DOHH2 (cell line): ENCODE data around the gene MISP.

Source experiments
- H3F3A ChIP-seq: fragments of 200-600 bp; sonication (generic), shearing (Covaris generic); 2 replicates; pipeline ENCODE4 v1.6.0; 2016; ENCODE audit warnings: antibody characterized with exemption, mild to moderate bottlenecking; ENCODE audit not compliant: control insufficient read depth, insufficient read depth
- H3K27ac ChIP-seq: fragments of 200-600 bp; sonication (generic); 2 replicates; pipeline ENCODE4 v1.5.1; 2014; ENCODE audit warnings: low read depth, mild to moderate bottlenecking, low read length, moderate library complexity
- H3K27me3 ChIP-seq: fragments of 200-600 bp; sonication (generic); 2 replicates; pipeline ENCODE4 v1.6.1; 2014; ENCODE audit warnings: mild to moderate bottlenecking, low read length, mixed read lengths; ENCODE audit not compliant: control insufficient read depth
- H3K36me3 ChIP-seq: fragments of 200-600 bp; sonication (generic); 2 replicates; pipeline ENCODE4 v1.6.1; 2014; ENCODE audit warnings: mild to moderate bottlenecking, low read length, moderate library complexity, mixed read lengths; ENCODE audit not compliant: control insufficient read depth
- H3K4me1 ChIP-seq: fragments of 200-600 bp; sonication (generic); 2 replicates; pipeline ENCODE4 v1.6.1; 2014; ENCODE audit warnings: mild to moderate bottlenecking, low read length, mixed read lengths; ENCODE audit not compliant: control insufficient read depth
- H3K4me2 ChIP-seq: fragments of 200-600 bp; sonication (generic); 2 replicates; pipeline ENCODE4 v1.6.0; 2014; ENCODE audit warnings: mild to moderate bottlenecking, low read length, moderate library complexity
- H3K4me3 ChIP-seq: fragments of 200-600 bp; sonication (generic); 2 replicates; pipeline ENCODE4 v1.5.1; 2014; ENCODE audit warnings: mild to moderate bottlenecking, low read length, mixed read lengths
- H3K79me2 ChIP-seq: fragments of 200-600 bp; sonication (generic); 2 replicates; pipeline ENCODE4 v1.6.1; 2014; ENCODE audit warnings: mild to moderate bottlenecking, low read length, mixed read lengths; ENCODE audit not compliant: control insufficient read depth
- H3K9me2 ChIP-seq: fragments of 200-600 bp; sonication (generic); replicated peaks from 2 replicates; pipeline ENCODE4 v1.6.1; 2014; ENCODE audit warnings: mild to moderate bottlenecking, low read length, mixed read lengths; ENCODE audit not compliant: control insufficient read depth
- H3K9me3 ChIP-seq: fragments of 200-600 bp; sonication (generic); 2 replicates; pipeline ENCODE4 v1.6.1; 2014; ENCODE audit warnings: antibody characterized with exemption, low read length, mixed read lengths; ENCODE audit not compliant: control insufficient read depth, insufficient read depth
- H4K20me1 ChIP-seq: fragments of 200-600 bp; sonication (generic); 2 replicates; pipeline ENCODE4 v1.6.0; 2014; ENCODE audit warnings: low read depth, mild to moderate bottlenecking, antibody characterized with exemption, low read length, moderate library complexity; ENCODE audit not compliant: control insufficient read depth, insufficient read depth
- EZH2phosphoT487 ChIP-seq: fragments of 200-600 bp; sonication (generic); IDR thresholded peaks from 2 replicates; pipeline ENCODE4 v1.6.1; 2017; ENCODE audit warnings: borderline replicate concordance, mild to moderate bottlenecking, antibody characterized with exemption, low read length, moderate library complexity, mixed read lengths
- TF ChIP-seq, protein P1 (sequence below): fragments of 200-600 bp; sonication (generic); IDR thresholded peaks from one replicate; pipeline ENCODE4 v1.5.1; 2014; ENCODE audit warnings: antibody characterized with exemption, mild to moderate bottlenecking, low read depth, low read length; ENCODE audit not compliant: poor library complexity, severe bottlenecking

The MISP gene

GRCh38 chr19:810883-811489, 60.1 kb downstream of the MISP start:
- Histone ChIP-seq H3K4me2 (no peak overlapping the region), H3K27ac (no peak overlapping the region), H3K4me3 (no peak overlapping the region), H3F3A (peaks cover 12% of the 10 kb centered on the region), H3K27me3 (no peaks in the 10 kb centered on the region), H3K9me2 (no peaks in the 10 kb centered on the region), H4K20me1 (peaks cover 9% of the 10 kb centered on the region; the same call in 1 of the 2 replicates), H3K4me1 (no peaks in the 10 kb centered on the region), H3K79me2 (peaks cover 19% of the 10 kb centered on the region), H3K9me3 (no peaks in the 10 kb centered on the region), H3K36me3 (peaks cover 87% of the 10 kb centered on the region)
- TF ChIP-seq, protein P1, sequence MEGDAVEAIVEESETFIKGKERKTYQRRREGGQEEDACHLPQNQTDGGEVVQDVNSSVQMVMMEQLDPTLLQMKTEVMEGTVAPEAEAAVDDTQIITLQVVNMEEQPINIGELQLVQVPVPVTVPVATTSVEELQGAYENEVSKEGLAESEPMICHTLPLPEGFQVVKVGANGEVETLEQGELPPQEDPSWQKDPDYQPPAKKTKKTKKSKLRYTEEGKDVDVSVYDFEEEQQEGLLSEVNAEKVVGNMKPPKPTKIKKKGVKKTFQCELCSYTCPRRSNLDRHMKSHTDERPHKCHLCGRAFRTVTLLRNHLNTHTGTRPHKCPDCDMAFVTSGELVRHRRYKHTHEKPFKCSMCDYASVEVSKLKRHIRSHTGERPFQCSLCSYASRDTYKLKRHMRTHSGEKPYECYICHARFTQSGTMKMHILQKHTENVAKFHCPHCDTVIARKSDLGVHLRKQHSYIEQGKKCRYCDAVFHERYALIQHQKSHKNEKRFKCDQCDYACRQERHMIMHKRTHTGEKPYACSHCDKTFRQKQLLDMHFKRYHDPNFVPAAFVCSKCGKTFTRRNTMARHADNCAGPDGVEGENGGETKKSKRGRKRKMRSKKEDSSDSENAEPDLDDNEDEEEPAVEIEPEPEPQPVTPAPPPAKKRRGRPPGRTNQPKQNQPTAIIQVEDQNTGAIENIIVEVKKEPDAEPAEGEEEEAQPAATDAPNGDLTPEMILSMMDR: no peak
- no peak for TF ChIP-seq EZH2phosphoT487

DNA sequence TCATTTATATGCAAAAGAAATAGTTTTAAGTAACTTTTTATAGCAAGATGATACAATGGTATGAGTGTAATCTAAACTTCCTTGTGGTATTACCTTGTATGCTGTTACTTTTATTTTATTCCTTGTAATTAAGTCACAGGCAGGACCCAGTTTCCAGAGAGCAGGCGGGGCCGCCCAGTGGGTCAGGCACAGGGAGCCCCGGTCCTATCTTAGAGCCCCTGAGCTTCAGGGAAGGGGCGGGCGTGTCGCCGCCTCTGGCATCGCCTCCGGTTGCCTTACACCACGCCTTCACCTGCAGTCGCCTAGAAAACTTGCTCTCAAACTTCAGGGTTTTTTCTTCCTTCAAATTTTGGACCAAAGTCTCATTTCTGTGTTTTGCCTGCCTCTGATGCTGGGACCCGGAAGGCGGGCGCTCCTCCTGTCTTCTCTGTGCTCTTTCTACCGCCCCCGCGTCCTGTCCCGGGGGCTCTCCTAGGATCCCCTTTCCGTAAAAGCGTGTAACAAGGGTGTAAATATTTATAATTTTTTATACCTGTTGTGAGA, 60.7 kb downstream of the MISP start:
- no peak overlapping the region for H3K4me2 ChIP-seq
- peaks cover 7% of the 10 kb centered on the region; the same call in 1 of the 2 replicates for H4K20me1 ChIP-seq
- no peak overlapping the region for H3K4me3 ChIP-seq
- H3K4me1 ChIP-seq: no peaks in the 10 kb centered on the region
- H3K9me3 ChIP-seq: no peaks in the 10 kb centered on the region
- no peak overlapping the region for H3K27ac ChIP-seq
- peaks cover 14% of the 10 kb centered on the region for H3K79me2 ChIP-seq
- no peaks in the 10 kb centered on the region for H3K9me2 ChIP-seq
- peaks cover 82% of the 10 kb centered on the region for H3K36me3 ChIP-seq
- H3F3A ChIP-seq: peaks cover 12% of the 10 kb centered on the region
- no peaks in the 10 kb centered on the region for H3K27me3 ChIP-seq
- TF ChIP-seq, protein P1: no peak
- no peak for TF ChIP-seq EZH2phosphoT487

GRCh38 chr19:812049-812746, 61.3 kb downstream of the MISP start:
- Histone ChIP-seq H3K9me2 (no peaks in the 10 kb centered on the region), H4K20me1 (0 out of 2 replicates have a peak, but pooled peaks cover 3% of the 10 kb centered on the region), H3K4me3 (no peak overlapping the region), H3K79me2 (peaks cover 7% of the 10 kb centered on the region), H3F3A (peaks cover 12% of the 10 kb centered on the region), H3K9me3 (no peaks in the 10 kb centered on the region), H3K27me3 (no peaks in the 10 kb centered on the region), H3K36me3 (peaks cover 75% of the 10 kb centered on the region), H3K27ac (no peak overlapping the region), H3K4me1 (no peaks in the 10 kb centered on the region), H3K4me2 (no peak overlapping the region)
- no peak for TF ChIP-seq EZH2phosphoT487
- TF ChIP-seq, protein P1: no peak
